ENCODE results near the gene PXN.
"Not testable (repeated sequence)": the region's sequence is repeated elsewhere in the genome, so short reads cannot be mapped to it uniquely, and the experiment has no call there.

DNA sequence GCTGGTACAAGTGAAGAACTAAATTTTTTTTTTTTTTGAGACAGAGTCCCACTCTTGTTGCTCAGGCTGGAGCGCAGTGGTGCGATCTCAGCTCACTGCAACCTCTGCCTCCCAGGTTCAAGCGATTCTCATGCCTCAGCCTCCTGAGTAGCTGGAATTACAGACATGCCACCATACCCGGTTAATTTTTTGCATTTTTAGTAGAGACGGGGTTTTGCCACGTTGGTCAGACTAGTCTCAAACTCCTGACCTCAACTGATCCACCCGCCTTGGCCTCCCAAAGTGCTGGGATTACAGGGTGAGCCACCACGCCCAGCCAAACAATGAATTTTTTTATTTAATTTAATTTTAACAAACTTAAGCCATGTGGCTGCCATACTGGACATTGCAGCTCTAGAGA, 72.2 kb downstream of the PXN start:
- TF ChIP-seq, protein P1, sequence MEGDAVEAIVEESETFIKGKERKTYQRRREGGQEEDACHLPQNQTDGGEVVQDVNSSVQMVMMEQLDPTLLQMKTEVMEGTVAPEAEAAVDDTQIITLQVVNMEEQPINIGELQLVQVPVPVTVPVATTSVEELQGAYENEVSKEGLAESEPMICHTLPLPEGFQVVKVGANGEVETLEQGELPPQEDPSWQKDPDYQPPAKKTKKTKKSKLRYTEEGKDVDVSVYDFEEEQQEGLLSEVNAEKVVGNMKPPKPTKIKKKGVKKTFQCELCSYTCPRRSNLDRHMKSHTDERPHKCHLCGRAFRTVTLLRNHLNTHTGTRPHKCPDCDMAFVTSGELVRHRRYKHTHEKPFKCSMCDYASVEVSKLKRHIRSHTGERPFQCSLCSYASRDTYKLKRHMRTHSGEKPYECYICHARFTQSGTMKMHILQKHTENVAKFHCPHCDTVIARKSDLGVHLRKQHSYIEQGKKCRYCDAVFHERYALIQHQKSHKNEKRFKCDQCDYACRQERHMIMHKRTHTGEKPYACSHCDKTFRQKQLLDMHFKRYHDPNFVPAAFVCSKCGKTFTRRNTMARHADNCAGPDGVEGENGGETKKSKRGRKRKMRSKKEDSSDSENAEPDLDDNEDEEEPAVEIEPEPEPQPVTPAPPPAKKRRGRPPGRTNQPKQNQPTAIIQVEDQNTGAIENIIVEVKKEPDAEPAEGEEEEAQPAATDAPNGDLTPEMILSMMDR (IDR thresholded peaks at IDR 0.05 in 8 of 11, conservative IDR thresholded peaks at IDR 0.05 in 3 of 11): not testable (repeated sequence)
- not testable (repeated sequence) for TF ChIP-seq POLR2AphosphoS5, POLR2A (IDR thresholded peaks at IDR 0.05)
